ENCODE data around the gene TMEM238L. TPM values are rescaled to one million over a fixed set of nuclear protein-coding genes. Genes with fewer than 3 reads are reported as not detected.

Gene TMEM238L
- total RNA-seq, 2 experiments from 2014 or later, result not detected

GRCh38 chr17:10802496-10803284 is 1.2 kb downstream of the TMEM238L start:
- intact Hi-C loops (cut with DNase I, micrococcal nuclease), result no loop called here
- no peaks in the 10 kb centered on the region for H3K36me3 ChIP-seq (ENCODE audit: insufficient read depth, low read length)
- ATAC-seq (ENCODE audit: poor library complexity), result no peak
- H3K4me1 Mint-ChIP-seq (ENCODE audit: low read depth), result no peaks in the 10 kb centered on the region
- CTCF ChIA-PET, result no interaction called here
- H3K9me3 Mint-ChIP-seq, result no peaks in the 10 kb centered on the region
- H3K4me1 ChIP-seq (ENCODE audit: insufficient read depth, low read length), result no peaks in the 10 kb centered on the region
- no peak overlapping the region for H3K4me3 ChIP-seq (ENCODE audit: low read length)
- DNase-seq, result no peak
- POLR2A ChIA-PET, result no interaction called here
- H3K27me3 Mint-ChIP-seq, result no peaks in the 10 kb centered on the region
- no peaks in the 10 kb centered on the region for H3K27me3 ChIP-seq (ENCODE audit: control insufficient read depth in 1 of 2, insufficient read depth in 2 of 2, low read length in 2 of 2)
- no peaks in the 10 kb centered on the region for H3K36me3 Mint-ChIP-seq (ENCODE audit: low read depth)
- no peak for TF ChIP-seq CTCF (IDR thresholded peaks at IDR 0.05)
- no peak overlapping the region for H3K27ac Mint-ChIP-seq
- no peaks in the 10 kb centered on the region for H3K9me3 ChIP-seq (ENCODE audit: control insufficient read depth in 1 of 2, insufficient read depth in 1 of 2, low read length in 2 of 2)
- H3K4me3 Mint-ChIP-seq, result no peak overlapping the region
- H3K27ac ChIP-seq (ENCODE audit: low read depth in 1 of 2, low read length in 2 of 2), result no peak overlapping the region

- ATAC-seq (ENCODE audit: poor library complexity) (no peak), DNase-seq (no peak)
- H3K27me3 Mint-ChIP-seq, result no peaks in the 10 kb centered on the region
- no peaks in the 10 kb centered on the region for H3K4me1 Mint-ChIP-seq (ENCODE audit: low read depth)
- Histone ChIP-seq H3K36me3 (ENCODE audit: insufficient read depth, low read length) (no peaks in the 10 kb centered on the region), H3K4me3 (ENCODE audit: low read length) (no peak overlapping the region), H3K4me1 (ENCODE audit: insufficient read depth, low read length) (no peaks in the 10 kb centered on the region), H3K27me3 (ENCODE audit: control insufficient read depth in 1 of 2, insufficient read depth in 2 of 2, low read length in 2 of 2) (no peaks in the 10 kb centered on the region), H3K27ac (ENCODE audit: low read depth in 1 of 2, low read length in 2 of 2) (no peak overlapping the region), H3K9me3 (ENCODE audit: control insufficient read depth in 1 of 2, insufficient read depth in 1 of 2, low read length in 2 of 2) (no peaks in the 10 kb centered on the region)
- no peaks in the 10 kb centered on the region for H3K9me3 Mint-ChIP-seq
- H3K27ac Mint-ChIP-seq, result no peak overlapping the region
- POLR2A ChIA-PET, result no interaction called here
- H3K4me3 Mint-ChIP-seq, result no peak overlapping the region
- CTCF ChIA-PET, result no interaction called here
- intact Hi-C loops (cut with DNase I, micrococcal nuclease), result no loop called here
- H3K36me3 Mint-ChIP-seq (ENCODE audit: low read depth), result no peaks in the 10 kb centered on the region
- no peak for TF ChIP-seq CTCF (IDR thresholded peaks at IDR 0.05)
Measured at GRCh38 chr17:10799407-10799806, 4.5 kb downstream of the TMEM238L start.

GRCh38 chr17:10798910-10799309 is 5.0 kb downstream of the TMEM238L start:
- intact Hi-C loops (cut with DNase I, micrococcal nuclease), result no loop called here
- no peak overlapping the region for H3K4me3 Mint-ChIP-seq
- Histone ChIP-seq H3K4me1 (ENCODE audit: insufficient read depth, low read length) (no peaks in the 10 kb centered on the region), H3K4me3 (ENCODE audit: low read length) (no peak overlapping the region), H3K9me3 (ENCODE audit: control insufficient read depth in 1 of 2, insufficient read depth in 1 of 2, low read length in 2 of 2) (no peaks in the 10 kb centered on the region), H3K27me3 (ENCODE audit: control insufficient read depth in 1 of 2, insufficient read depth in 2 of 2, low read length in 2 of 2) (no peaks in the 10 kb centered on the region), H3K36me3 (ENCODE audit: insufficient read depth, low read length) (no peaks in the 10 kb centered on the region), H3K27ac (ENCODE audit: low read depth in 1 of 2, low read length in 2 of 2) (no peak overlapping the region)
- H3K36me3 Mint-ChIP-seq (ENCODE audit: low read depth), result no peaks in the 10 kb centered on the region
- H3K4me1 Mint-ChIP-seq (ENCODE audit: low read depth), result no peaks in the 10 kb centered on the region
- H3K9me3 Mint-ChIP-seq, result no peaks in the 10 kb centered on the region
- CTCF ChIA-PET, result no interaction called here
- TF ChIP-seq CTCF (IDR thresholded peaks at IDR 0.05), result no peak
- H3K27me3 Mint-ChIP-seq, result no peaks in the 10 kb centered on the region
- no peak for DNase-seq
- POLR2A ChIA-PET, result no interaction called here
- no peak overlapping the region for H3K27ac Mint-ChIP-seq
- ATAC-seq (ENCODE audit: poor library complexity), result no peak
